SHP77 (cell line): Measurements from ENCODE around the gene LCE3A.
A peak's percentile ranks its signal among the peaks of the same experiment; 100 is the strongest.
"Not testable (repeated sequence)": the region's sequence is repeated elsewhere in the genome, so short reads cannot be mapped to it uniquely, and the experiment has no call there.

ENCODE experiments used
- DNase-seq, 2 experiments: peaks; one replicate each; lab custom pipeline; 2025; lab: John Stamatoyannopoulos, UW

Gene LCE3A

GRCh38 chr1:152622803-152623202 is at the start of gene LCE3A:
Gene LCE3A, minus strand, starts transcription at chr1:152623103. Its CDS starts 0 bp downstream, at chr1:152623103.
- DNase-seq = peak in 1 of 2 experiments; percentile 3

- DNase-seq = no peak
Observed at GRCh38 chr1:152667648-152668047, 44.7 kb upstream of the LCE3A start.

GRCh38 chr1:152666171-152666570 is 43.3 kb upstream of the LCE3A start:
- not testable (repeated sequence) for DNase-seq

- no peak for DNase-seq
Observed at GRCh38 chr1:152663098-152663497, 40.2 kb upstream of the LCE3A start, which contains the start of gene LCE2D. Gene LCE2D, plus strand, starts transcription at chr1:152663380. Its CDS starts 726 bp downstream, at chr1:152664106.

GRCh38 chr1:152658649-152659048 is 35.7 kb upstream of the LCE3A start:
- no peak for DNase-seq

- DNase-seq = no peak
Observed at GRCh38 chr1:152657677-152658076, 34.8 kb upstream of the LCE3A start.

GRCh38 chr1:152656459-152656858 is 33.6 kb upstream of the LCE3A start:
- no peak for DNase-seq

- DNase-seq = peak; percentile 43 to 78
Observed at GRCh38 chr1:152654110-152654509, 31.2 kb upstream of the LCE3A start.

GRCh38 chr1:152646656-152647055 is 23.8 kb upstream of the LCE3A start:
- no peak for DNase-seq

GRCh38 chr1:152645146-152645545 is 22.2 kb upstream of the LCE3A start:
- no peak for DNase-seq

GRCh38 chr1:152643945-152644344 is 21.0 kb upstream of the LCE3A start:
- no peak for DNase-seq

- no peak for DNase-seq
Observed at GRCh38 chr1:152640351-152640750, 17.4 kb upstream of the LCE3A start.

- DNase-seq = no peak
Observed at GRCh38 chr1:152630596-152630995, 7.7 kb upstream of the LCE3A start.

- DNase-seq = no peak
Observed at GRCh38 chr1:152626744-152627143, 3.8 kb upstream of the LCE3A start.

GRCh38 chr1:152623203-152623844 is 421 bp upstream of the LCE3A start:
- peak; percentile 12 to 41 for DNase-seq

- no peak for DNase-seq
Observed at GRCh38 chr1:152621993-152622392, 910 bp downstream of the LCE3A start.

- no peak for DNase-seq
Observed at GRCh38 chr1:152613511-152613910, 9.4 kb downstream of the LCE3A start, which contains the start of gene LCE3B. Gene LCE3B, plus strand, starts transcription at chr1:152613811. Its CDS starts 0 bp downstream, at chr1:152613811.

GRCh38 chr1:152599934-152600333 is 23.0 kb downstream of the LCE3A start, which contains the start of gene LCE3C:
Gene LCE3C, plus strand, starts transcription at chr1:152600234. Its CDS starts 498 bp downstream, at chr1:152600732.
- no peak for DNase-seq

- no peak for DNase-seq
Observed at GRCh38 chr1:152596986-152597385, 25.9 kb downstream of the LCE3A start.

- peak in 1 of 2 experiments; percentile 24 for DNase-seq
Observed at GRCh38 chr1:152585586-152585985, 37.3 kb downstream of the LCE3A start.

GRCh38 chr1:152582647-152583046 is 40.3 kb downstream of the LCE3A start:
- DNase-seq = no peak

GRCh38 chr1:152580433-152580832 is 42.5 kb downstream of the LCE3A start, which contains the start of gene LCE3D:
Gene LCE3D, minus strand, starts transcription at chr1:152580516. Its CDS starts 580 bp downstream, at chr1:152579936.
- no peak for DNase-seq

GRCh38 chr1:152579526-152579925 is 43.4 kb downstream of the LCE3A start:
- DNase-seq = not testable (repeated sequence)

- DNase-seq = no peak
Observed at GRCh38 chr1:152577168-152577567, 45.7 kb downstream of the LCE3A start.
